ENCODE measurements around the gene BANF1. TPM values are rescaled to one million over a fixed set of nuclear protein-coding genes. Genes with fewer than 3 reads are reported as not detected.

The BANF1 gene
- polyA plus RNA-seq, 1 donor (not counting 4 experiments of a cell fraction or from before 2014, with no cell fraction given) = 154 TPM

DNA sequence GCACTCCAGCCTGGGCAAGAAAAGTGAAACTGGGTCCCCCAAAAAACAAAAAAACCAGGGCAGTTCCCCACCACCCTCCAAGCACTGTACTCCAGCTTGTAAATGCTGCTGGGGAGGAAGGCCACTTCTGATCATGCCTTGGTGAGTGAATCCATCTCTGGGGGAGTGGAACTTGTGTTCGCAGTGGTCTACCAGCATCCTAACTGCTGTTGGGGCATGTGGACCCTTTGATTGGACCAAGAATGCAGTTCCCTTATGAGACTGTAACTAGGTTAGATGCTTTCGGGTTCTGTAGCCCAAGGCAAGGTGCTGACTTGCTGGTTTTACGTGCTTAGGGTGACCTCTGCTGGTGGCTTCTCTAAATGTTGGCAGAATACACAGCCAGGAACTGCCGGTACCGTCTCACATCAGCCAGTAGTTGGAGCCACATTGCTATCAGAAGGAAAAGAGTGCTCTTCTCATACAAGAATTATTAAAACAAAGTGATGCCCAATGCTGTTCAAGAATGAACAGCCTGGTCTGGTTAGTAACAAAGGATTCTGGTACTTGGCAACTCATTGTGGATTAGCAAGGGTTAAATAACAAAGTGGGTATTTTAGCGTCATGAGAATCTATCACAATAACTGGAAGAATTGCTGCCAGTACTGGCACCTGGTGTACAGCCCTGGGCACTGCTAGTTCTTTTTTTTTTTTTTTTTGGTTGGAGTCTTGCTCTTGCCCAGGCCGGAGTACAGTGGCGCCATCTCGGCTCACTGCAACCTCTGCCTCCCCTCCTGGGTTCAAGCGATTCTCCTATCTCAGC is 13.3 kb upstream of the BANF1 start:
- no peak for TF ChIP-seq EZH2 (IDR thresholded peaks at IDR 0.05; ENCODE audit: low read length)
- TF ChIP-seq, protein P1, sequence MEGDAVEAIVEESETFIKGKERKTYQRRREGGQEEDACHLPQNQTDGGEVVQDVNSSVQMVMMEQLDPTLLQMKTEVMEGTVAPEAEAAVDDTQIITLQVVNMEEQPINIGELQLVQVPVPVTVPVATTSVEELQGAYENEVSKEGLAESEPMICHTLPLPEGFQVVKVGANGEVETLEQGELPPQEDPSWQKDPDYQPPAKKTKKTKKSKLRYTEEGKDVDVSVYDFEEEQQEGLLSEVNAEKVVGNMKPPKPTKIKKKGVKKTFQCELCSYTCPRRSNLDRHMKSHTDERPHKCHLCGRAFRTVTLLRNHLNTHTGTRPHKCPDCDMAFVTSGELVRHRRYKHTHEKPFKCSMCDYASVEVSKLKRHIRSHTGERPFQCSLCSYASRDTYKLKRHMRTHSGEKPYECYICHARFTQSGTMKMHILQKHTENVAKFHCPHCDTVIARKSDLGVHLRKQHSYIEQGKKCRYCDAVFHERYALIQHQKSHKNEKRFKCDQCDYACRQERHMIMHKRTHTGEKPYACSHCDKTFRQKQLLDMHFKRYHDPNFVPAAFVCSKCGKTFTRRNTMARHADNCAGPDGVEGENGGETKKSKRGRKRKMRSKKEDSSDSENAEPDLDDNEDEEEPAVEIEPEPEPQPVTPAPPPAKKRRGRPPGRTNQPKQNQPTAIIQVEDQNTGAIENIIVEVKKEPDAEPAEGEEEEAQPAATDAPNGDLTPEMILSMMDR (optimal IDR thresholded peaks at IDR 0.05 in 1 of 3, IDR thresholded peaks at IDR 0.05 in 1 of 3, conservative IDR thresholded peaks at IDR 0.05 in 1 of 3; ENCODE audit: extremely low read depth in 1 of 3, insufficient read depth in 2 of 3, low read length in 3 of 3) = peak; percentile 93 to 99 (median 98)
- no peak overlapping the region for H2AFZ ChIP-seq (ENCODE audit: control insufficient read depth, low read length)
- dilution Hi-C loops (cut with MboI; ENCODE audit: extremely low pct_ligation_motif_present, low sequenced_read_pairs) = no loop called here
- no peaks in the 10 kb centered on the region for H3K4me1 ChIP-seq (ENCODE audit: control insufficient read depth, extremely low read depth, insufficient read depth, low read length)
- H3K27ac ChIP-seq (ENCODE audit: control insufficient read depth, insufficient read depth, low read length) = no peak overlapping the region
- DNase-seq (ENCODE audit: low read depth, low spot score) (peak; percentile 92), FAIRE-seq (peak; percentile 99)
- no peaks in the 10 kb centered on the region for H3K27me3 ChIP-seq (ENCODE audit: control insufficient read depth, extremely low read depth, insufficient read depth, low read length)
- H3K4me3 ChIP-seq (ENCODE audit: control insufficient read depth in 2 of 3, extremely low read depth in 1 of 3, insufficient read depth in 2 of 3, low read depth in 1 of 3, low read length in 3 of 3) = no peak overlapping the region
- no peaks in the 10 kb centered on the region for H3K9me3 ChIP-seq (ENCODE audit: control insufficient read depth, low read depth, low read length)
- H3K79me2 ChIP-seq (ENCODE audit: control insufficient read depth, insufficient read depth, low read length) = no peaks in the 10 kb centered on the region
- no peaks in the 10 kb centered on the region for H3K9me1 ChIP-seq (ENCODE audit: control insufficient read depth, extremely low read depth, insufficient read depth, low read length)
- H3K36me3 ChIP-seq (ENCODE audit: control insufficient read depth in 2 of 2, extremely low read depth in 1 of 2, insufficient read depth in 2 of 2, low read length in 2 of 2) = peaks cover 4 to 5% of the 10 kb centered on the region in 2 experiments
- H4K20me1 ChIP-seq (ENCODE audit: control insufficient read depth, extremely low read depth, insufficient read depth, low read length) = no peaks in the 10 kb centered on the region
- H3K9ac ChIP-seq (ENCODE audit: control insufficient read depth, extremely low read depth, insufficient read depth, low read length) = no peak overlapping the region
- no peak overlapping the region for H3K4me2 ChIP-seq (ENCODE audit: control insufficient read depth, extremely low read depth, insufficient read depth, low read depth, low read length)

GRCh38 chr11:65992056-65992455 is 10.2 kb upstream of the BANF1 start:
- DNase-seq (ENCODE audit: low read depth, low spot score) (no peak), FAIRE-seq (no peak)
- H3K27me3 ChIP-seq (ENCODE audit: control insufficient read depth, extremely low read depth, insufficient read depth, low read length) = no peaks in the 10 kb centered on the region
- H2AFZ ChIP-seq (ENCODE audit: control insufficient read depth, low read length) = no peak overlapping the region
- H3K27ac ChIP-seq (ENCODE audit: control insufficient read depth, insufficient read depth, low read length) = no peak overlapping the region
- H3K4me1 ChIP-seq (ENCODE audit: control insufficient read depth, extremely low read depth, insufficient read depth, low read length) = no peaks in the 10 kb centered on the region
- H3K9me3 ChIP-seq (ENCODE audit: control insufficient read depth, low read depth, low read length) = no peaks in the 10 kb centered on the region
- dilution Hi-C loops (cut with MboI; ENCODE audit: extremely low pct_ligation_motif_present, low sequenced_read_pairs) = no loop called here
- no peak overlapping the region for H3K9ac ChIP-seq (ENCODE audit: control insufficient read depth, extremely low read depth, insufficient read depth, low read length)
- H3K9me1 ChIP-seq (ENCODE audit: control insufficient read depth, extremely low read depth, insufficient read depth, low read length) = no peaks in the 10 kb centered on the region
- no peak overlapping the region for H3K4me3 ChIP-seq (ENCODE audit: control insufficient read depth in 2 of 3, extremely low read depth in 1 of 3, insufficient read depth in 2 of 3, low read depth in 1 of 3, low read length in 3 of 3)
- TF ChIP-seq, protein P1 (optimal IDR thresholded peaks at IDR 0.05 in 1 of 3, IDR thresholded peaks at IDR 0.05 in 1 of 3, conservative IDR thresholded peaks at IDR 0.05 in 1 of 3; ENCODE audit: extremely low read depth in 1 of 3, insufficient read depth in 2 of 3, low read length in 3 of 3) = no peak
- TF ChIP-seq EZH2 (IDR thresholded peaks at IDR 0.05; ENCODE audit: low read length) = no peak
- no peaks in the 10 kb centered on the region for H3K79me2 ChIP-seq (ENCODE audit: control insufficient read depth, insufficient read depth, low read length)
- H3K4me2 ChIP-seq (ENCODE audit: control insufficient read depth, extremely low read depth, insufficient read depth, low read depth, low read length) = no peak overlapping the region
- no peaks in the 10 kb centered on the region for H4K20me1 ChIP-seq (ENCODE audit: control insufficient read depth, extremely low read depth, insufficient read depth, low read length)
- peaks cover 7 to 10% of the 10 kb centered on the region in 2 experiments for H3K36me3 ChIP-seq (ENCODE audit: control insufficient read depth in 2 of 2, extremely low read depth in 1 of 2, insufficient read depth in 2 of 2, low read length in 2 of 2)

Measured in keratinocyte (primary cell).